ENCODE data around the gene PROSER2.

The PROSER2 gene

DNA sequence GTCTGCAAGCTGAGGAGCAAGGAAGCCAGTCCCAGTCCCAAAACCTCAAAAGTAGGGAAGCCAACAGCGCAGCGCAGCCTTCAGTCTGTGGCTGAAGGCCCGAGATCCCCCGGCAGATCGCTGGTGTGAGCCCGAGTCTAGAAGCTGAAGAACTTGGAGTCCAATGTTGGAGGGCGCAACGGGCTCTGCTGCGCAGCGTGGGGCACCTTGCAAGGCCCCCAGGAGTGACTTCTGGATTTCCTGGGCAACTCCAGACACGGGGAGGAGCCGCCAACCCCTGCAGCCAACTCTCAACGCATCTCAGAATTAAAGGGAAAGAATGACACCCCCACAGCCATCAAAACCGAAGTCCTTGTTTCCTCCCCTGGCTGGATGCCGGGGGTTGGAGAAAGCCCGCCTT lies 18.8 kb upstream of the PROSER2 start:
- TF ChIP-seq, protein P1, sequence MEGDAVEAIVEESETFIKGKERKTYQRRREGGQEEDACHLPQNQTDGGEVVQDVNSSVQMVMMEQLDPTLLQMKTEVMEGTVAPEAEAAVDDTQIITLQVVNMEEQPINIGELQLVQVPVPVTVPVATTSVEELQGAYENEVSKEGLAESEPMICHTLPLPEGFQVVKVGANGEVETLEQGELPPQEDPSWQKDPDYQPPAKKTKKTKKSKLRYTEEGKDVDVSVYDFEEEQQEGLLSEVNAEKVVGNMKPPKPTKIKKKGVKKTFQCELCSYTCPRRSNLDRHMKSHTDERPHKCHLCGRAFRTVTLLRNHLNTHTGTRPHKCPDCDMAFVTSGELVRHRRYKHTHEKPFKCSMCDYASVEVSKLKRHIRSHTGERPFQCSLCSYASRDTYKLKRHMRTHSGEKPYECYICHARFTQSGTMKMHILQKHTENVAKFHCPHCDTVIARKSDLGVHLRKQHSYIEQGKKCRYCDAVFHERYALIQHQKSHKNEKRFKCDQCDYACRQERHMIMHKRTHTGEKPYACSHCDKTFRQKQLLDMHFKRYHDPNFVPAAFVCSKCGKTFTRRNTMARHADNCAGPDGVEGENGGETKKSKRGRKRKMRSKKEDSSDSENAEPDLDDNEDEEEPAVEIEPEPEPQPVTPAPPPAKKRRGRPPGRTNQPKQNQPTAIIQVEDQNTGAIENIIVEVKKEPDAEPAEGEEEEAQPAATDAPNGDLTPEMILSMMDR (conservative IDR thresholded peaks at IDR 0.05; ENCODE audit: low read length) = no peak
- H3K4me3 ChIP-seq (ENCODE audit: low read length) = no peak overlapping the region
- DNase-seq (ENCODE audit: low read depth) = no peak

- TF ChIP-seq, protein P1 (conservative IDR thresholded peaks at IDR 0.05; ENCODE audit: low read length) = no peak
These were observed 17.4 kb upstream of the PROSER2 start for GRCh38 chr10:11805792-11806191.

DNA sequence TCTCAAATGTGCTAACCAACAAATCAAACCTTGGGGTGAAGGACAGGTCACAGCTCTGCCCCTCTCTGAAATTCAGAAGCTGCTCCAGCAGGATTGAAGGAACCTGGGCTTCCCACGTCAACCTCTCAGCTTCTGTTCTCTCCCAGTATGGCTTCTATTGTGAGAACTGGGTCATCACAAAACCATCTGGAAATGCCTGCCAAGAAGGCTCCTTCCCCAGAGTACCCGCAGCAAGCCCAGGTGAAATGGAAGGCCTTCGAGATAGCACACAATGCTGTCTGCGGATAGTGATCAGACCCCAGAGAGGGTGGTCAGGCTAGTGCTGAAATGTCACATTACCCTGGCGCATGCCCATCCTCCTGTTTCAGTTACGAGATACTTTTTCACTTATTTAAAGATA lies 16.4 kb upstream of the PROSER2 start:
- TF ChIP-seq, protein P1 (conservative IDR thresholded peaks at IDR 0.05; ENCODE audit: low read length) = no peak
- no peak for DNase-seq (ENCODE audit: low read depth)
- no peak overlapping the region for H3K4me3 ChIP-seq (ENCODE audit: low read length)

More at GRCh38 chr10:11805792-11806191, 17.4 kb upstream of the PROSER2 start:
- no peak for DNase-seq (ENCODE audit: low read depth)
- no peak overlapping the region for H3K4me3 ChIP-seq (ENCODE audit: low read length)

- DNase-seq (ENCODE audit: low read depth) = no peak
- no peak overlapping the region for H3K4me3 ChIP-seq (ENCODE audit: low read length)
- TF ChIP-seq, protein P1 (conservative IDR thresholded peaks at IDR 0.05; ENCODE audit: low read length) = no peak
These were observed 14.3 kb upstream of the PROSER2 start for GRCh38 chr10:11808808-11809207.

DNA sequence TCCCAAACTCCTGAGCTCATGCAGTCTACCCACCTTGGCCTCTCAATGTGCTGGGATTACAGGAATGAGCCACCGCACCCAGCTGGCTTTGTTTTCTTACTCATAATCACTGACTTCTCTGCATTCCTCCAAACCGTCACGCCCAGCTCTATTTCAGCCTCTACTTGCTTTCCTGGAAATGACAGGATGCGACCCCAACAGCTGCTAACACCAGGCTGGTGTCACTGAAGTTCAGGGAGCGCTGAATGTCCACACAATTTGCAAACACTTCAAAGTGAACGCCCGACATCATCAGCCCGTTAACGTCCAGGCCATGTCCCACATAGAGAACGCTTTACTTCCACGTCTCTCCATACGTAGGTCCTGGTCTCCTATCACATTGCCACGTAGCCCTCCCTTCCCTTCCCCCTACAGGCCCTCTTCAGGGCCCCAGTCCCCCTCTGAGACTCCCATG lies 12.8 kb upstream of the PROSER2 start:
- TF ChIP-seq, protein P1 (conservative IDR thresholded peaks at IDR 0.05; ENCODE audit: low read length) = no peak
- peak; percentile 42 for DNase-seq (ENCODE audit: low read depth)
- H3K4me3 ChIP-seq (ENCODE audit: low read length) = no peak overlapping the region

DNA sequence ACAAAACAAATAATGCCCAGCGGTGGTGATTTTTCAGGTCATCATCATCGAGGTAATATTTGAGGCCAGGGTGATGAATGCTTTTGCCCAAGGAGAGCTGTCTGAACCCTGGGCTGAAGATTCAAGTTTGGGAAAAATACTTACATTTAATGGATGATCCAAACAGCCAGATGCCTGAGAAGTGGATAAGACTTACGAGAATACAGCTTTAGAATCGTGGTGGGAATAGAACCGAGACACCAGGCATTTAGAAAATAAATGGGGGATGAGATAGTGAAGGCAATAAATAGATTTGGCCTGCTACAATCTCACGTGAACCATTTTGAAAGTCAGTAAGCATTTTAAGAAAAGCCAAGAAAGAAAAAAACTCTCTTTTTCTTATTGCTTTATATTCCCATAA lies 12.2 kb upstream of the PROSER2 start:
- no peak overlapping the region for H3K4me3 ChIP-seq (ENCODE audit: low read length)
- TF ChIP-seq, protein P1 (conservative IDR thresholded peaks at IDR 0.05; ENCODE audit: low read length) = no peak
- DNase-seq (ENCODE audit: low read depth) = no peak

DNA sequence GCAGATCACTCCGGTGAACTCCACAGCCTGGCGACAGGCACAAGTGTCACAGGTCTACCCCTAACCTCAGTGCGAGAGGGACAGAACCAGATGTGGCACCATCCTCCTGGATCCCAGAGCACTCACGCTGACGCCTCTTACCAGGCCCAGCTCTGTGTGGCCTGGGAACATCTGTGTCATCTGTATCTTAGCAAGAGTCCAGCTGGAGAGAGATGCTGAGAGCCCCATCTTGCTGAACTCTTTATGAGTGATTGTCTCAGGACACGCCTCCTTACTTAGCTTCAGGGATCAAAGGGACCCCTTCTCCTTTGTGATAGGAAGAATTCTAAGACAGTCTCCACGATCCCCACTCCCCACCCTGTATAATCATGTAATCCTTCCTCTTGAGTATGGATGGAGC lies 10.0 kb upstream of the PROSER2 start:
- DNase-seq (ENCODE audit: low read depth) = no peak
- TF ChIP-seq, protein P1 (conservative IDR thresholded peaks at IDR 0.05; ENCODE audit: low read length) = no peak
- no peak overlapping the region for H3K4me3 ChIP-seq (ENCODE audit: low read length)

All from AG10803 (cell line).